Loucy (cell line): ENCODE measurements around the gene ASIC2.

ENCODE experiments used
- CTCF ChIP-seq: fragments of 200-600 bp; sonication (generic); conservative IDR thresholded peaks from 2 replicates; pipeline ENCODE4 v1.5.1; 2014; ENCODE audit warnings: mild to moderate bottlenecking, antibody characterized with exemption, low read length
- EZH2phosphoT487 ChIP-seq: fragments of 200-600 bp; IDR thresholded peaks from 2 replicates; pipeline ENCODE4 v1.6.1; 2018; ENCODE audit warnings: antibody characterized with exemption, mild to moderate bottlenecking, moderate library complexity, borderline replicate concordance

- TF ChIP-seq EZH2phosphoT487 = no peak
- no peak for TF ChIP-seq CTCF
Observed at GRCh38 chr17:33200587-33200986, 92.5 kb downstream of the ASIC2 start.
